Activated CD4-positive, alpha-beta memory T cell treated with anti-CD3 and anti-CD28 coated beads for 36 hours (primary cell): ENCODE measurements around the gene TYW1B. TPM values are rescaled to one million over a fixed set of nuclear protein-coding genes. Genes with fewer than 3 reads are reported as not detected.
"Not testable (repeated sequence)": the region's sequence is repeated elsewhere in the genome, so short reads cannot be mapped to it uniquely, and the experiment has no call there.

Source experiments
- CTCF ChIA-PET: fragments of 350-600 bp; sonication (Branson Sonifier 250); formaldehyde crosslinking; loops from one replicate; lab custom pipeline; 2021; ENCODE audit warnings: antibody characterized with exemption, inconsistent platforms; lab: Charles Lee
- POLR2A ChIA-PET: fragments of 350-600 bp; sonication (Branson Sonifier 250); formaldehyde crosslinking; loops from one replicate; lab custom pipeline; 2021; ENCODE audit warnings: antibody characterized with exemption; lab: Charles Lee
- DNase-seq: peaks from one replicate; pipeline ENCODE4 v3.0.0-alpha.2; 2020
- H3K27ac Mint-ChIP-seq: one replicate; pipeline ENCODE4 v1.8.0; 2021; ENCODE audit warnings: mixed read lengths
- H3K27me3 Mint-ChIP-seq: one replicate; pipeline ENCODE4 v1.8.0; 2021; ENCODE audit warnings: mixed read lengths
- H3K36me3 Mint-ChIP-seq: one replicate; pipeline ENCODE4 v1.8.0; 2021; ENCODE audit warnings: mixed read lengths
- H3K4me1 Mint-ChIP-seq: one replicate; pipeline ENCODE4 v1.8.0; 2021; ENCODE audit warnings: low read depth, mixed read lengths
- H3K4me3 Mint-ChIP-seq: one replicate; pipeline ENCODE4 v1.8.0; 2021; ENCODE audit warnings: mild to moderate bottlenecking, mixed read lengths
- H3K9me3 Mint-ChIP-seq: one replicate; pipeline ENCODE4 v1.8.0; 2021; ENCODE audit warnings: mixed read lengths
- intact Hi-C: fragments of 100-400 bp; cut with micrococcal nuclease; formaldehyde crosslinking; loops from one replicate; pipeline ENCODE4 v1.15.1; 2023
- total RNA-seq, 2 experiments: library from RNA; stranded (reverse); gene quantifications; one replicate each; pipeline ENCODE4 v1.2.3, GENCODE V29; 2021

Gene TYW1B
- total RNA-seq, 2 experiments from 2014 or later = 2.9 to 3.8 TPM

DNA sequence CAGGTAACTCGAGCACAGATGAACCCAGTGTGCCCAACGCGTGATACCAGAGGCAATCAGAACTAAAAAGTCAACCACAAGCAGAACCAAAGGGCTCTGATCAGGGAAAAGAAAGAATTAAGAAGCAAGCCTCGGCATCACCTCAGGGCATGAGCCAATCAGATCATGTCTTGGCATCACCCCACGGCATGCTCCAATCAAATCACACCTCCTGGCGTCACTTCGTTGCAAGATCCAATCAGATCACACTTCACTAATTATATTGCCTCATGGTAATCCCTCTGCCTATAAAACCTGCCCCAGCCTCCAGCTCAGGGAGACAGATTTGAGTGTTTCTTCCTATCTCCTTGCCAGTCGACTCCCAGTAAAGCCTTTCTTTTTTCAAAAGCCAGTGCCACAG, 46.8 kb downstream of the TYW1B start:
- H3K36me3 Mint-ChIP-seq = peaks cover 8% of the 10 kb centered on the region
- ChIA-PET POLR2A (no interaction called here), CTCF (no interaction called here)
- no peak overlapping the region for H3K4me3 Mint-ChIP-seq
- no peak for DNase-seq
- H3K9me3 Mint-ChIP-seq = no peaks in the 10 kb centered on the region
- no peaks in the 10 kb centered on the region for H3K4me1 Mint-ChIP-seq
- H3K27ac Mint-ChIP-seq = no peak overlapping the region
- intact Hi-C loops = no loop called here
- H3K27me3 Mint-ChIP-seq = no peaks in the 10 kb centered on the region

GRCh38 chr7:72780289-72780894, 47.6 kb downstream of the TYW1B start:
- POLR2A ChIA-PET, H3K9me3 Mint-ChIP-seq, intact Hi-C loops, H3K4me3 Mint-ChIP-seq, H3K4me1 Mint-ChIP-seq, H3K27ac Mint-ChIP-seq, CTCF ChIA-PET, H3K27me3 Mint-ChIP-seq, DNase-seq: not testable (repeated sequence)
- H3K36me3 Mint-ChIP-seq = peaks cover 13% of the 10 kb centered on the region

GRCh38 chr7:72777167-72777566, 50.8 kb downstream of the TYW1B start:
- H3K36me3 Mint-ChIP-seq = peaks cover 31% of the 10 kb centered on the region
- CTCF ChIA-PET, H3K27ac Mint-ChIP-seq, POLR2A ChIA-PET, H3K9me3 Mint-ChIP-seq, H3K4me1 Mint-ChIP-seq, intact Hi-C loops, H3K27me3 Mint-ChIP-seq, H3K4me3 Mint-ChIP-seq, DNase-seq: not testable (repeated sequence)

GRCh38 chr7:72772627-72773026, 55.4 kb downstream of the TYW1B start:
- H3K36me3 Mint-ChIP-seq = peaks cover 40% of the 10 kb centered on the region
- H3K4me1 Mint-ChIP-seq, H3K4me3 Mint-ChIP-seq, H3K9me3 Mint-ChIP-seq, H3K27me3 Mint-ChIP-seq, DNase-seq, POLR2A ChIA-PET, intact Hi-C loops, CTCF ChIA-PET, H3K27ac Mint-ChIP-seq: not testable (repeated sequence)

GRCh38 chr7:72766994-72767393, 61.0 kb downstream of the TYW1B start:
- DNase-seq, intact Hi-C loops, CTCF ChIA-PET, H3K9me3 Mint-ChIP-seq, POLR2A ChIA-PET, H3K4me1 Mint-ChIP-seq, H3K27ac Mint-ChIP-seq, H3K27me3 Mint-ChIP-seq, H3K4me3 Mint-ChIP-seq: not testable (repeated sequence)
- peaks cover 30% of the 10 kb centered on the region for H3K36me3 Mint-ChIP-seq

GRCh38 chr7:72760602-72761001, 67.4 kb downstream of the TYW1B start:
- CTCF ChIA-PET = no interaction called here
- intact Hi-C loops = no loop called here
- H3K36me3 Mint-ChIP-seq = peaks cover 43% of the 10 kb centered on the region
- no peak for DNase-seq
- no peak overlapping the region for H3K27ac Mint-ChIP-seq
- no peak overlapping the region for H3K4me3 Mint-ChIP-seq
- POLR2A ChIA-PET = interaction anchor here (1.0 kb wide), 1 partner anchor 1241 kb away, joined by 3 read pairs; no protein-coding TSS in a partner anchor
- no peaks in the 10 kb centered on the region for H3K4me1 Mint-ChIP-seq
- no peaks in the 10 kb centered on the region for H3K27me3 Mint-ChIP-seq
- peaks cover 25% of the 10 kb centered on the region for H3K9me3 Mint-ChIP-seq

- Mint-ChIP-seq H3K36me3 (peaks cover 25% of the 10 kb centered on the region), H3K4me3 (no peak overlapping the region), H3K9me3 (peaks cover 9% of the 10 kb centered on the region), H3K27me3 (no peaks in the 10 kb centered on the region), H3K4me1 (no peaks in the 10 kb centered on the region), H3K27ac (no peak overlapping the region)
- POLR2A ChIA-PET = no interaction called here
- CTCF ChIA-PET = no interaction called here
- DNase-seq = no peak
- intact Hi-C loops = no loop called here
Measured at GRCh38 chr7:72754312-72754711, 73.7 kb downstream of the TYW1B start.

DNA sequence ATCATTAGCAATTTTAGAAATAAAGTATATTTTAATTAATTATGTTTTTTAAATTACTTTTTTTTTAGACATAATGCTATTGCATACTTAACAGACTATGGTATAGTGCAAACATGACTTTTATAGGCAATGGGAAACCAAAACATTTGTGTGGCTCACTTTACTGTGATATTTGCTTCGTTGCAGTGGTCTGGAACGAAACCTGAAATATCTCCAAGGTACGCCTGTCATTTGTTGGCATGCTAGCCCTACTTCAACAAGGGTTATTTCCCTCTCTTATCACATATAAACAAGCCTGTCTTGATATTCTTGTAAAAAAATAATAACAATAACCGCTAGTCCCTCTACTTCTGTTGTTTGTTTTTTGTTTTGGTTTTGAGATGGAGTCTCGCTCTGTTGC, 74.2 kb downstream of the TYW1B start:
- H3K27me3 Mint-ChIP-seq = no peaks in the 10 kb centered on the region

GRCh38 chr7:72753229-72753628, 74.8 kb downstream of the TYW1B start:
- H3K4me3 Mint-ChIP-seq, POLR2A ChIA-PET, CTCF ChIA-PET, H3K27me3 Mint-ChIP-seq, H3K27ac Mint-ChIP-seq, DNase-seq, H3K9me3 Mint-ChIP-seq, H3K4me1 Mint-ChIP-seq, intact Hi-C loops: not testable (repeated sequence)
- H3K36me3 Mint-ChIP-seq = peaks cover 16% of the 10 kb centered on the region

More for the DNA sequence above, 74.2 kb downstream of the TYW1B start:
- DNase-seq = no peak
- H3K27ac Mint-ChIP-seq = no peak overlapping the region
- CTCF ChIA-PET = no interaction called here
- H3K4me3 Mint-ChIP-seq = no peak overlapping the region
- peaks cover 5% of the 10 kb centered on the region for H3K9me3 Mint-ChIP-seq
- peaks cover 21% of the 10 kb centered on the region for H3K36me3 Mint-ChIP-seq
- intact Hi-C loops = no loop called here
- no peaks in the 10 kb centered on the region for H3K4me1 Mint-ChIP-seq
- POLR2A ChIA-PET = no interaction called here

GRCh38 chr7:72751978-72752377, 76.0 kb downstream of the TYW1B start:
- POLR2A ChIA-PET = no interaction called here

DNA sequence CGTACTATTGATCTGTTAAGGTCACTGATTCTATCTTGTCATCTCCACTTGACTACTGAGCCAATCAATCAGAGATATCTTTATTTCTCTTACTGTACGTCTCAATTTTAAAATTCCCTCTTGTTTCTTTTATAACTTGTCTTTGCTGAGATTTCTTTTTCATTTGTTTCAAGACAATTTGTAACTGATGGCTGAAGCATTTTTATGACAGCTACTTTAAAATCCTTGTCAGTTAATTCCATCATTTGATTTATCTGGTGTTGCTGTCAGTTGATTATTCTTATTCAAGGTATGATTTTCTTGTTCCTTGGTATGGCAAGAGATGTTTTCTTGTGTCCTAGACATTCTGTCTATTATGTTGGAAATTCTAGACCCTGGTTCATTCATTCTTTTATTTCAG, 76.6 kb downstream of the TYW1B start:
- intact Hi-C loops = no loop called here
- H3K4me1 Mint-ChIP-seq = no peaks in the 10 kb centered on the region
- peaks cover 17% of the 10 kb centered on the region for H3K36me3 Mint-ChIP-seq
- no peak overlapping the region for H3K27ac Mint-ChIP-seq
- DNase-seq = no peak
- ChIA-PET POLR2A (no interaction called here), CTCF (no interaction called here)
- no peak overlapping the region for H3K4me3 Mint-ChIP-seq
- H3K27me3 Mint-ChIP-seq = no peaks in the 10 kb centered on the region
- no peaks in the 10 kb centered on the region for H3K9me3 Mint-ChIP-seq

More at GRCh38 chr7:72751978-72752377, 76.0 kb downstream of the TYW1B start:
- Mint-ChIP-seq H3K36me3 (peaks cover 17% of the 10 kb centered on the region), H3K27me3 (no peaks in the 10 kb centered on the region), H3K4me1 (no peaks in the 10 kb centered on the region), H3K4me3 (no peak overlapping the region), H3K27ac (no peak overlapping the region), H3K9me3 (no peaks in the 10 kb centered on the region)
- no peak for DNase-seq
- CTCF ChIA-PET = no interaction called here
- intact Hi-C loops = no loop called here

- H3K27me3 Mint-ChIP-seq, H3K4me1 Mint-ChIP-seq, H3K4me3 Mint-ChIP-seq, H3K9me3 Mint-ChIP-seq, H3K27ac Mint-ChIP-seq, CTCF ChIA-PET, DNase-seq, POLR2A ChIA-PET, intact Hi-C loops: not testable (repeated sequence)
- H3K36me3 Mint-ChIP-seq = peaks cover 23% of the 10 kb centered on the region
Measured at GRCh38 chr7:72748649-72749048, 79.4 kb downstream of the TYW1B start.

DNA sequence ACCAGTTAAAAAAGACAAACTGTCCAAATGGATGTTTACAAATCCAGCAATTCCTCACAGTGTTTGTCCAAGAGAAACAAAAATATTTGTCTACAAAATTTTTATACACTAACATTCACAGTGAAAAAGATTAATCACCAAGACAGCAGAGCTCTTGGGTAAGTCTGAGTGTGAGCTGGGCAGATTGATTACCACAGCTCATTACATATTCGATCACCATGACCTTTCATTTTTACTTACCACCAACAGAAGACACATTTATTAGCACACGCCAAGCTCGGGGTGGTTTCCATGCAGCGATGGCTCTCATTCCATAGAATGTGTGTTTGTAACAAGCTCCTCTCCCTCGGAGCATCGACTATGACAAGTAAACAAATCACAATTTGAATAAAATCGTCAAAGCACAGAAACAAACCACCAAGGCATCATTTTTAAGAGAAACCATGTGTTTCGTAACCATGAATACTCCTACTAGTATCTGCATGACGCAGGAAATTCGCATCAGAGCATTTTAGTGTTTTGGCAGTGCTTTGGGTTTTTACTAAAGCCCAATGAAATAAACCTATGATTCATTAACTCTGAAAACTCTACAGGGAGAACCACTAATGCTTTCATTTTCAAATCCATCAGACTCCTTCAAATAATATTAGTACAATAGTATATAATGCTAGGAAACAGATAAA, 83.6 kb downstream of the TYW1B start:
- H3K4me1 Mint-ChIP-seq, intact Hi-C loops, DNase-seq, H3K27me3 Mint-ChIP-seq, H3K4me3 Mint-ChIP-seq, H3K27ac Mint-ChIP-seq, POLR2A ChIA-PET, CTCF ChIA-PET: not testable (repeated sequence)
- peaks cover 37% of the 10 kb centered on the region for H3K36me3 Mint-ChIP-seq
- peaks cover 16% of the 10 kb centered on the region for H3K9me3 Mint-ChIP-seq
